K562 (cell line): ENCODE measurements around the gene NRP2. TPM values are rescaled to one million over a fixed set of nuclear protein-coding genes. Genes with fewer than 3 reads are reported as not detected.

Source experiments
- ATAC-seq: fragments of 200-7000 bp; cut with Tn5 transposase; 3 replicates; pipeline ENCODE4 v1.9.1; 2020; ENCODE audit warnings: moderate library complexity
- BruUV-seq: library from RNA; stranded (reverse); fragments of 400-500 nt; replicated peaks from 2 replicates; lab custom pipeline; 2021; lab: Mats Ljungman, UMichigan
- CTCF ChIA-PET: fragments of 300-600 bp; formaldehyde crosslinking; extraction: SDS; loops from one replicate; lab custom pipeline; 2021; ENCODE audit warnings: low intra/inter-chr PET ratio; lab: Yijun Ruan, JAX
- POLR2A ChIA-PET: fragments of 300-600, 350-650 bp; sonication (Branson Sonifier 250); formaldehyde crosslinking; extraction: SDS; loops from one replicate; lab custom pipeline; 2021; ENCODE audit warnings: antibody characterized with exemption, inconsistent platforms; lab: Yijun Ruan, JAX
- DNase-seq, 4 experiments: peaks; one replicate each; pipeline versions ENCODE4 v3.0.0 to v3.0.0-alpha.2; 2011 to 2018; ENCODE audit warnings: low spot score in 3 of 4, mixed read lengths in 3 of 4; ENCODE audit errors: extremely low read depth in 1 of 4
- FAIRE-seq: peaks from 2 replicates; lab custom pipeline; 2011; peaks lifted over from hg19 to GRCh38; lab: Jason Lieb, UNC
- H2AFZ ChIP-seq: 2 replicates; pipeline ENCODE4 v1.6.0; 2011; ENCODE audit warnings: low read depth, low read length, control low read depth, inconsistent platforms
- H3K27ac ChIP-seq: fragments of 200-600 bp; 3 replicates; pipeline ENCODE4 v1.8.0; 2011; ENCODE audit warnings: low read depth, mild to moderate bottlenecking, control low read depth, inconsistent platforms, low read length, moderate library complexity, mixed read lengths; ENCODE audit errors: extremely low read depth
- H3K27me3 ChIP-seq, 2 experiments: fragments of 300-600 bp in 1 of 2; 2 replicates in 1 of 2; 3 replicates in 1 of 2; pipeline versions ENCODE4 v1.6.0 to v1.8.0; 2011; ENCODE audit warnings: inconsistent platforms in 2 of 2, low read length in 2 of 2, mild to moderate bottlenecking in 1 of 2, mixed read lengths in 1 of 2, moderate library complexity in 1 of 2; ENCODE audit not compliant: control insufficient read depth in 2 of 2, insufficient read depth in 2 of 2
- H3K36me3 ChIP-seq: fragments of 300-600 bp; 3 replicates; pipeline ENCODE4 v1.8.0; 2011; ENCODE audit warnings: mild to moderate bottlenecking, low read length, inconsistent platforms; ENCODE audit not compliant: control insufficient read depth, insufficient read depth
- H3K4me1 ChIP-seq, 2 experiments: fragments of 200-600 bp in 1 of 2; replicated peaks in 1 of 2; 2 replicates in 1 of 2; 3 replicates in 1 of 2; pipeline versions ENCODE4 v1.5.1 to v1.8.0; 2011; ENCODE audit warnings: inconsistent platforms in 2 of 2, low read length in 2 of 2, mild to moderate bottlenecking in 1 of 2, mixed read lengths in 1 of 2, moderate library complexity in 1 of 2; ENCODE audit not compliant: control insufficient read depth in 2 of 2, insufficient read depth in 2 of 2
- H3K4me2 ChIP-seq: 2 replicates; pipeline ENCODE4 v1.6.1; 2011; ENCODE audit warnings: low read length, control low read depth, inconsistent platforms, mixed read lengths; ENCODE audit not compliant: insufficient read depth
- H3K4me3 ChIP-seq: fragments of 200-600 bp; sonication (generic), shearing (Covaris generic); 2 replicates; pipeline ENCODE4 v1.5.1; 2016; ENCODE audit warnings: control low read depth, inconsistent platforms
- H3K79me2 ChIP-seq: fragments of 200-600 bp; 3 replicates; pipeline ENCODE4 v1.8.0; 2011; ENCODE audit warnings: low read length, inconsistent platforms; ENCODE audit not compliant: control insufficient read depth, insufficient read depth
- H3K9ac ChIP-seq, 2 experiments: 2 replicates each; pipeline versions ENCODE4 v1.6.0 to v1.6.1; 2011; ENCODE audit warnings: low read depth in 2 of 2, low read length in 2 of 2, control low read depth in 1 of 2, inconsistent platforms in 1 of 2, mild to moderate bottlenecking in 1 of 2, mixed read lengths in 1 of 2; ENCODE audit not compliant: insufficient read depth in 1 of 2
- H3K9me1 ChIP-seq: one replicate; pipeline ENCODE4 v1.6.0; 2011; ENCODE audit warnings: inconsistent platforms, mild to moderate bottlenecking, low read length, moderate library complexity; ENCODE audit not compliant: control insufficient read depth, insufficient read depth
- H3K9me3 ChIP-seq: replicated peaks from 2 replicates; pipeline ENCODE4 v1.5.1; 2011; ENCODE audit warnings: low read depth, low read length, inconsistent platforms; ENCODE audit not compliant: control insufficient read depth, insufficient read depth
- H4K20me1 ChIP-seq: replicated peaks from 2 replicates; pipeline ENCODE4 v1.6.1; 2011; ENCODE audit warnings: low read length, inconsistent platforms, mixed read lengths; ENCODE audit not compliant: control insufficient read depth, insufficient read depth
- ATF7 ChIP-seq: fragments of 450-650 bp; IDR thresholded peaks from 2 replicates; pipeline ENCODE4 v1.7.1; 2014; ENCODE audit warnings: mild to moderate bottlenecking, moderate library complexity
- ELK1 ChIP-seq: sonication (generic); formaldehyde crosslinking; IDR thresholded peaks from 2 replicates; pipeline ENCODE4 v1.8.1; 2022; ENCODE audit warnings: missing genetic modification reagents
- GABPB1 ChIP-seq: sonication (generic); formaldehyde crosslinking; IDR thresholded peaks from 2 replicates; pipeline ENCODE4 v1.8.0; 2022; ENCODE audit warnings: mild to moderate bottlenecking, missing genetic modification reagents
- GATA2 ChIP-seq: sonication (generic); formaldehyde crosslinking; IDR thresholded peaks from 2 replicates; pipeline ENCODE4 v1.4.0; 2020; ENCODE audit warnings: mild to moderate bottlenecking, missing genetic modification reagents
- HMGXB4 ChIP-seq: sonication (generic); formaldehyde crosslinking; IDR thresholded peaks from 2 replicates; pipeline ENCODE4 v1.8.1; 2023; ENCODE audit warnings: mild to moderate bottlenecking, missing genetic modification reagents
- NEUROD1 ChIP-seq: fragments of 150-350 bp; IDR thresholded peaks from 2 replicates; pipeline ENCODE4 v1.6.1; 2014; ENCODE audit warnings: borderline replicate concordance, low read length, low read depth; ENCODE audit not compliant: partially characterized antibody
- NONO ChIP-seq, 2 experiments: fragments of 200-400 bp in 1 of 2; fragments of 450-650 bp in 1 of 2; formaldehyde crosslinking in 1 of 2; IDR thresholded peaks; 2 replicates each; pipeline ENCODE4 v1.6.1; 2017; ENCODE audit warnings: low read depth in 2 of 2, mild to moderate bottlenecking in 2 of 2, moderate library complexity in 2 of 2, low read length in 1 of 2
- PURB ChIP-seq: sonication (generic); formaldehyde crosslinking; IDR thresholded peaks from 2 replicates; pipeline ENCODE4 v1.9.0; 2021; ENCODE audit warnings: low read depth, mild to moderate bottlenecking, missing genetic modification reagents
- SREBF2 ChIP-seq: sonication (generic); formaldehyde crosslinking; IDR thresholded peaks from 2 replicates; pipeline ENCODE4 v1.4.0; 2020; ENCODE audit warnings: mild to moderate bottlenecking, missing genetic modification reagents
- WHSC1 ChIP-seq: IDR thresholded peaks from one replicate; pipeline ENCODE4 v1.6.1; 2012; ENCODE audit warnings: low read length, control low read depth, inconsistent platforms
- YY1 ChIP-seq, 3 experiments: IDR thresholded peaks; 2 replicates each; pipeline ENCODE4 v1.6.1; 2011; ENCODE audit warnings: low read length in 2 of 3, mild to moderate bottlenecking in 2 of 3, moderate library complexity in 2 of 3, borderline replicate concordance in 1 of 3, control low read depth in 1 of 3, low read depth in 1 of 3; ENCODE audit not compliant: insufficient read depth in 3 of 3, insufficient replicate concordance in 2 of 3, control insufficient read depth in 1 of 3, insufficient read length in 1 of 3; ENCODE audit errors: extremely low read depth in 1 of 3
- ZBTB8A ChIP-seq: fragments of 450-650 bp; IDR thresholded peaks from 2 replicates; pipeline ENCODE4 v1.6.1; 2018; ENCODE audit warnings: mild to moderate bottlenecking, moderate library complexity; ENCODE audit not compliant: partially characterized antibody
- ZKSCAN3 ChIP-seq: fragments of 250-450 bp; sonication (Bioruptor Pico); IDR thresholded peaks from 2 replicates; pipeline ENCODE4 v1.4.0; 2020
- ZNF121 ChIP-seq: sonication (generic); formaldehyde crosslinking; conservative IDR thresholded peaks from 2 replicates; pipeline ENCODE4 v1.8.0; 2022; ENCODE audit warnings: missing genetic modification reagents
- WGBS: fragments of 100-300 bp; shearing (Covaris generic); methylation state at CpG from one replicate; pipeline ENCODE4 v1.1.6; 2016; ENCODE audit warnings: low coverage, mixed read lengths; ENCODE audit not compliant: insufficient coverage; ENCODE audit errors: missing lambda C conversion rate; 5-methylcytosine and 5-hydroxymethylcytosine counted together
- in situ Hi-C: fragments of 300-500 bp; cut with MboI; formaldehyde crosslinking; loops from 4 replicates; pipeline ENCODE4 v1.15.0; 2018; ENCODE audit warnings: inconsistent platforms, mixed read lengths
- intact Hi-C: fragments of 100-400 bp; cut with micrococcal nuclease; formaldehyde crosslinking; loops from 2 replicates; pipeline ENCODE4 v1.14.2; 2022
- polyA plus RNA-seq, 8 experiments: library from polyadenylated mRNA; depleted of rRNA in 4 of 8; stranded (reverse) in 5 of 8; unstranded in 3 of 8; fragments of >200 nt; fragmentation: Nextera tagmentation in 2 of 8; fragmentation: Illumina TruSeq in 1 of 8; extraction: Ambion mirVana in 2 of 8; extraction: Trizol in 1 of 8; gene quantifications; 2 replicates each; pipeline versions ENCODE4 v1.2.1 to v1.2.3, GENCODE V29; 2011 to 2014; ENCODE audit warnings: inconsistent platforms in 1 of 8, missing spikeins in 1 of 8
- total RNA-seq, 7 experiments: library from RNA; depleted of rRNA in 6 of 7; stranded (reverse); fragments of >200 nt in 6 of 7; fragmentation: Illumina TruSeq in 2 of 7; extraction: Trizol in 2 of 7; gene quantifications; 2 replicates each; pipeline versions ENCODE4 v1.2.1 to v1.2.3, GENCODE V29; 2011 to 2021; ENCODE audit warnings: low replicate concordance in 1 of 7
- TF ChIP-seq, protein P1 (sequence below), 2 experiments: IDR thresholded peaks in 1 of 2; conservative IDR thresholded peaks in 1 of 2; 2 replicates each; pipeline ENCODE4 v1.6.1; 2016; ENCODE audit warnings: low read depth in 2 of 2, mild to moderate bottlenecking in 1 of 2, missing compliant biosample characterization in 1 of 2, missing genetic modification characterization in 1 of 2, moderate library complexity in 1 of 2
- TF ChIP-seq, protein P2 (sequence below): fragments of 450-650 bp; conservative IDR thresholded peaks from 2 replicates; pipeline ENCODE4 v1.6.1; 2016; ENCODE audit warnings: missing genetic modification characterization, low read depth, mild to moderate bottlenecking, missing compliant biosample characterization, moderate library complexity

NRP2 gene
- total and polyA plus RNA-seq, 9 of the 15 experiments (the other 6 are each of a cell fraction or from before 2014, with no cell fraction given), result 0.05 to 0.31 (median 0.15) TPM; not detected in 5

GRCh38 chr2:205800773-205801172 lies 118.5 kb downstream of the NRP2 start:
- H3K9ac ChIP-seq, result no peak overlapping the region
- H3K27me3 ChIP-seq, result peaks cover 5 to 23% of the 10 kb centered on the region in 2 experiments; a peak in 3 of 5 replicates
- H3K27ac ChIP-seq, result no peak overlapping the region
- no peaks in the 10 kb centered on the region for H3K36me3 ChIP-seq
- ATAC-seq (no peak), FAIRE-seq (no peak), DNase-seq (no peak)
- intact Hi-C loops, result no loop called here
- in situ Hi-C loops, result no loop called here
- no peaks in the 10 kb centered on the region for H3K79me2 ChIP-seq
- no TSS peak for BruUV-seq
- no peaks in the 10 kb centered on the region for H3K9me3 ChIP-seq
- ChIA-PET POLR2A (no interaction called here), CTCF (no interaction called here)
- H2AFZ ChIP-seq, result no peak overlapping the region
- 0% methylated on average over 3 of the region's 3 CpGs for WGBS
- H3K9me1 ChIP-seq, result no peaks in the 10 kb centered on the region
- H3K4me2 ChIP-seq, result no peak overlapping the region
- no peak overlapping the region for H3K4me3 ChIP-seq
- no peaks in the 10 kb centered on the region for H3K4me1 ChIP-seq
- no peaks in the 10 kb centered on the region for H4K20me1 ChIP-seq
- TF ChIP-seq ZNF121 (CRISPR knock-in tag) (no peak), ELK1 (CRISPR knock-in tag) (no peak), PURB (CRISPR knock-in tag) (no peak), ZBTB8A (no peak), GATA2 (CRISPR knock-in tag) (no peak), YY1 (IDR thresholded peaks at IDR 0.05; ENCODE audit: borderline replicate concordance in 1 of 3, control insufficient read depth in 1 of 3, extremely low read depth in 1 of 3, insufficient read depth in 3 of 3, insufficient read length in 1 of 3, insufficient replicate concordance in 2 of 3, low read depth in 1 of 3, low read length in 2 of 3) (no peak), ZKSCAN3 (CRISPR knock-in tag) (no peak), ATF7 (no peak), NONO (IDR thresholded peaks at IDR 0.05; ENCODE audit: low read depth in 2 of 2, low read length in 1 of 2) (no peak), HMGXB4 (CRISPR knock-in tag) (no peak), WHSC1 (no peak), GABPB1 (CRISPR knock-in tag) (no peak), SREBF2 (CRISPR knock-in tag) (no peak), NEUROD1 (no peak)
- TF ChIP-seq, protein P1, sequence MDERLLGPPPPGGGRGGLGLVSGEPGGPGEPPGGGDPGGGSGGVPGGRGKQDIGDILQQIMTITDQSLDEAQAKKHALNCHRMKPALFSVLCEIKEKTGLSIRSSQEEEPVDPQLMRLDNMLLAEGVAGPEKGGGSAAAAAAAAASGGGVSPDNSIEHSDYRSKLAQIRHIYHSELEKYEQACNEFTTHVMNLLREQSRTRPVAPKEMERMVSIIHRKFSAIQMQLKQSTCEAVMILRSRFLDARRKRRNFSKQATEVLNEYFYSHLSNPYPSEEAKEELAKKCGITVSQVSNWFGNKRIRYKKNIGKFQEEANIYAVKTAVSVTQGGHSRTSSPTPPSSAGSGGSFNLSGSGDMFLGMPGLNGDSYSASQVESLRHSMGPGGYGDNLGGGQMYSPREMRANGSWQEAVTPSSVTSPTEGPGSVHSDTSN (CRISPR knock-in tag; IDR thresholded peaks at IDR 0.05; ENCODE audit: low read depth), result no peak
- TF ChIP-seq, protein P1 (tag; conservative IDR thresholded peaks at IDR 0.05; ENCODE audit: low read depth), result no peak
- TF ChIP-seq, protein P2, sequence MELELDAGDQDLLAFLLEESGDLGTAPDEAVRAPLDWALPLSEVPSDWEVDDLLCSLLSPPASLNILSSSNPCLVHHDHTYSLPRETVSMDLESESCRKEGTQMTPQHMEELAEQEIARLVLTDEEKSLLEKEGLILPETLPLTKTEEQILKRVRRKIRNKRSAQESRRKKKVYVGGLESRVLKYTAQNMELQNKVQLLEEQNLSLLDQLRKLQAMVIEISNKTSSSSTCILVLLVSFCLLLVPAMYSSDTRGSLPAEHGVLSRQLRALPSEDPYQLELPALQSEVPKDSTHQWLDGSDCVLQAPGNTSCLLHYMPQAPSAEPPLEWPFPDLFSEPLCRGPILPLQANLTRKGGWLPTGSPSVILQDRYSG (tag), result no peak
